LNCaP clone FGC (cell line): ENCODE data around the gene BRWD1.

Source experiments
- DNase-seq: peaks from one replicate; pipeline ENCODE4 v3.0.0-alpha.2; 2011; ENCODE audit warnings: low read depth
- H3K4me3 ChIP-seq: 2 replicates; pipeline ENCODE4 v1.5.1; 2011; ENCODE audit warnings: mild to moderate bottlenecking, low read depth, low read length, control low read depth
- TF ChIP-seq, protein P1 (sequence below): IDR thresholded peaks from 2 replicates; pipeline ENCODE4 v1.5.1; 2012; ENCODE audit warnings: mild to moderate bottlenecking; ENCODE audit not compliant: control insufficient read depth, insufficient read depth; ENCODE audit errors: extremely low read depth

The BRWD1 gene

DNA sequence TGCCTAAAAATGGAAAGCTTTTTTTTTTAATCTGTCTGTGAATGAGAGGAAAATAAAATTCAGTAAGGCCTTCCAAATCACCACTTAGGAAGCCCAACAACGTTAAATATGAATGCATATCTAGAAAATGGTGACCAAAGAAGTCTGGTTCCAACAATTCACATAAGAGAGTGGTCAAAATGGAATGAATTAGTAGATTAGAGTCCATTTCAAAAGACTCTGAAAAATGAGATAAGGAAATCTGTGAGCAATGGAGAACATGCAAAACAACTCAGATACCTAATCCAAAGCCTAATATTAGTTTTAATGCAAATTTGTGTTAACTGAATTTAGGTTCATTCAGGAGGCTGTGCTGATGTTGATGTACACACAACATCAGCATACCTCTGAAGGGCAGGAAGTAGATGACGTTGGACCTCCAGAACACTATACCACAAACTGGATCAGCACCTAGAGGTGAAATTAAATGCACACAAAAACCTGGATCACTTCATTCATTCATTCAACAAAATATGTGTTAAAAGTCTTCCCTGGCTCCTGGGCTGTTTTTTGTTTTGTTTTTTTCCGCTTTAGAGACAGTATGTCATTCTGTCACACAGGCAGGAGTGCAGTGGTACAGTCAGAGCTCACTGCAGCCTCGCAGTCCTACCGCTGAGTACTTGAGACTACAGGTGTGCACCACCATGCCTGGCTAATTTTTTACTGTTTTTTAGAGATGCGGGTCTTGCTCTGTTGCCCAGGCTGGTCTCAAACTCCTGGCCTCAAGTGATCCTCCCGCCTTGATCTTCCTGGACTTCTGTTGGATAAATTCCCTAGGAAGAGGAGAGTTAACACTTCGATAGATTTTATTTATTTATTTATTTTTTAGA, 4.9 kb upstream of the BRWD1 start:
- H3K4me3 ChIP-seq = no peak overlapping the region
- TF ChIP-seq, protein P1, sequence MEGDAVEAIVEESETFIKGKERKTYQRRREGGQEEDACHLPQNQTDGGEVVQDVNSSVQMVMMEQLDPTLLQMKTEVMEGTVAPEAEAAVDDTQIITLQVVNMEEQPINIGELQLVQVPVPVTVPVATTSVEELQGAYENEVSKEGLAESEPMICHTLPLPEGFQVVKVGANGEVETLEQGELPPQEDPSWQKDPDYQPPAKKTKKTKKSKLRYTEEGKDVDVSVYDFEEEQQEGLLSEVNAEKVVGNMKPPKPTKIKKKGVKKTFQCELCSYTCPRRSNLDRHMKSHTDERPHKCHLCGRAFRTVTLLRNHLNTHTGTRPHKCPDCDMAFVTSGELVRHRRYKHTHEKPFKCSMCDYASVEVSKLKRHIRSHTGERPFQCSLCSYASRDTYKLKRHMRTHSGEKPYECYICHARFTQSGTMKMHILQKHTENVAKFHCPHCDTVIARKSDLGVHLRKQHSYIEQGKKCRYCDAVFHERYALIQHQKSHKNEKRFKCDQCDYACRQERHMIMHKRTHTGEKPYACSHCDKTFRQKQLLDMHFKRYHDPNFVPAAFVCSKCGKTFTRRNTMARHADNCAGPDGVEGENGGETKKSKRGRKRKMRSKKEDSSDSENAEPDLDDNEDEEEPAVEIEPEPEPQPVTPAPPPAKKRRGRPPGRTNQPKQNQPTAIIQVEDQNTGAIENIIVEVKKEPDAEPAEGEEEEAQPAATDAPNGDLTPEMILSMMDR = no peak

DNA sequence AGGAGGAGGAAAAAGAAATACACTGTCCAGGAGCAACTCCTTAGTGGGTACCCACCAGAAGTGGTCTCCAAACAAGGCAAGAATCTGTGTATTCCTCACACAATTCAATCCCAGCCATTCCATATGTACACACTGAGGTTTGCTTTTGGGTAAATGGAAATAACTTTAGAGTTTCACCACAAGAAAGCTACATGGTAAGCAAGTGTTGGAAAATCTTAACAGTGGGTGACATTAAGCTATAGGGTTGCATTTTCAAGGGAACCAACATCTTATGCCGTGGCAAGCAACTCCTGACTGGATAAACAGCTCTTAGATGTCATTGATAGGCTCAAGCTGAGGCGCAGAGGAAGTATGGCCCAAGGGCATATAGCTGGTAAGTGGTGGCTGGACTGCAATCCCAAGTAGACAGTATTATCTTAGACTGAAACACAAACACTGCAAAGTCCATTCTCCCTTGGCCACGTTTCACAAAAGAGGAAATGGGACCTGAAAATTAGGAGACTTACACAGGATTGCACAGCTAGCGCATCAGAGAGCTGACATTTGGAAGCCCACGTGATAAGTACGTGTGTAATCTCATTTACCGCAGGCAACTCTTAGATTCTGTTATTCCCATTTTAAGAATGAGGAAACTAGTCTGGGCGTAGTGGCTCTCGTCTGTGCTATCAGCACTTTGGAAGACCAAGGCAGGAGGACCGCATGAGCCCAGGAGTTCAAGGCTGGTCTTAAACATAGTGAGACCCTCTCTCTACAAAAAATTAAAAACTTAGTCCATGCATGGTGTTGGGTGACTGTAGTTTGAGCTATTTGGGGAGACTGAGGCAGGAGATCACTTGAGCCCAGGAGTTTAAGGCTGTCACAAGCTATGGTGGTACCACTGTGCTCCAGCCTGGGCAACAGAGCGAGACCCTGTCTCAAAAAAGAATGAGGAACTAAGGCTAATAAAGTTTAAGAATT, 4.0 kb upstream of the BRWD1 start:
- H3K4me3 ChIP-seq = no peak overlapping the region
- no peak for DNase-seq
- TF ChIP-seq, protein P1 = no peak

More for the DNA sequence above, 4.9 kb upstream of the BRWD1 start:
- DNase-seq = no peak

DNA sequence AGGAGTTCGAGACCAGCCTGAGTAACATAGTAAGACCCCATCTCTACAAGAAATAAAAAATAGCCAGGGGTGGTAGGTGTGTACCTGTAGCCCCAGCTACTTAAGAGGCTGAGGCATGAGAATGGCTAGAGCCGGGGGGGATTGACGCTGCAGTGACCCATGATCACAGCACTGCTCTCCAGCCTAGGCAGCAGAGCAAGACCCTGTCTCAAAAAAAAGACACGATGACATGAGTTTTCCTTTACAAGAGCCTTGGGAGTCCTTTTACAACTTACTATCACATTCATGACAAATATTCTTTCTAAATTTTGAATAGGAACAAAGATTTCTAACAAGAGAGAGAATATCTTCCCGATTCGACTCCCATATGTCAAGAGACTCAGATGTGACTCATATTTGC, 3.3 kb upstream of the BRWD1 start:
- TF ChIP-seq, protein P1 = no peak
- no peak for DNase-seq
- no peak overlapping the region for H3K4me3 ChIP-seq

DNA sequence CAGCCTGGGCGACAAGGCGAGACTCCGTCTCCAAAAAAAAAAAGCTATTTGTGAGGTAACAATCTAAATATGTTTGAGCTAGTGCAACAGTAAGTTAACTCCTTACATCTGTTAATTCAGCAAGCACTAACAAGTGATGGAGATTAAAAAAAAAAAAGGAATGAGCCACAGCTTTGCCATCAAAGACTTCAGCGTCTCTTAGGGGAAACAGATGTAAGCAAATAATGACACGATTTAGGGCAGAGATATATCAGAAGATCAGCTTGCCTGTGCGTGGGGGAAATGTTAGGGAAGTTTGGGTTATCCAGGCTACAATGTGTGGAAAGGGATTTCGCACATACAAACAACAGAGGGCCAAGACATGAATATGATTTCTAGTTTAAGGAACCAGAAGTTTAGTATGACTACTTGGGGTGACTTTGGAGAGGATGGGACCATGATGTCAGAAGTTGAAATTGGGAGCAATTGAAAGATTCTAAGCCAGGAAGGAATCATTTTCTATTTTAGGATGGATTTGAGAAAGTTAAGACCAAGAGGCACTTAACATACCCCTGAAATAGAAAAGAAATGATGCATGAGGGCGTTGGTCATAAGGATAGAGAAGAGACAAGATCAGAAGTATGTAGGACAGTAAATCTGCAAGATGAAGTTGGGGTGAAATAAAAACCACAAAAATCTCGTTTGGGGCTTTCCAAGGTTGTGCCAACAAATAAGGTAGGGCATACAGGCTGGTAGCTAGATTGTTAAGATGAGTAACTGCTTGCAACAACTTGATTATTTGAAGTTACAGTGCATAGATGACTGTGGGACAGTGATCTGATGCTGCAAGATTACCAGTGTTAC, 2.4 kb upstream of the BRWD1 start:
- no peak overlapping the region for H3K4me3 ChIP-seq
- no peak for DNase-seq
- TF ChIP-seq, protein P1 = no peak

DNA sequence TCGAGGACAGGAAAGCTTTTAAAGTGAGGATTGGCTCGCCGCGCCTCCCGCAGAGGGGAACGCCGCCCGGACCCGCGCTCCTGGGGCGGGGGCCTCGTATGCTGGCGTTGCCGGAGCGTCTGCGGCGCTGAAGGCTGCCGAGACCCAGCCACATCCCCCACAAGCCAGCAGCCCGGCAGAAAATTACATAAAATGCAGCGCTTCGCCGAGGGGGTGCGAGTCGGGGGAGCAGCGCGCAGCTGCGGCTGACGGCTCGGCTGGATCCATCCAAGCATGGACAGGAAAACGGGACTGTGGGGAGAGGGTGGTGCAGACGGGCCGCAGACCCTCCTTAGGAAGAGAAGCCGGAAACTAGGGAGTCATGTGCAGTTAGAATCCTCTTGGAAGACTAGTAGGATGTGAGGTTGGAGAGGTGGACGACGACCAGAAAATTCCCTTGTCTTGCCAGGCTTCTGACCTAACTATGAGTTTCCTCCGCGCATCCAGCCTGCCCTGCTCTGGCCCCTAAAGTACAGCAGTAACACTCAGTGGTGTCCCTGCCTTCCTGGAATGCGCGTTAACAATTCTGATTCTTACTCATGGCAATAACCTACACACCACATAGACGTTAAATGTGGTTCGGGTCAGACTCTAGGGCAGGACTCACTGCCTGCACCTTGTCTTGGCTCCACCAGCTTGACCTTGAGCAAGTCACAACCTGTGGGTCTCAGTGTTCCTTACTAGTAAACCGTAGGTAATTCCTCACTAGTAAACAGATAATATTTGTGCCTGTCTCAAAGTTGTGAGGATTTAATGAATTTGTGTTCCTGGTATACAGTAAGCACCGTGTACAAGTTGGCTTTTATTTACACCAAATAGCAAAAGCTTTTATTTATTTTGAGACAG, 953 bp upstream of the BRWD1 start:
- peak overlapping the region; percentile 54 for H3K4me3 ChIP-seq
- TF ChIP-seq, protein P1 = no peak
- DNase-seq = no peak
